MCF 10A (cell line): ENCODE measurements around the gene EHHADH. TPM values are rescaled to one million over a fixed set of nuclear protein-coding genes. Genes with fewer than 3 reads are reported as not detected.

Experiments
- BruUV-seq: library from RNA; stranded (reverse); fragments of 400-500 nt; replicated peaks from 2 replicates; lab custom pipeline; 2021; lab: Mats Ljungman, UMichigan
- CTCF ChIA-PET: fragments of 300-600 bp; sonication (Branson Sonifier 250); formaldehyde crosslinking; extraction: SDS; loops from one replicate; lab custom pipeline; 2021; ENCODE audit warnings: antibody characterized with exemption, inconsistent platforms; lab: Yijun Ruan, JAX
- POLR2A ChIA-PET: fragments of 300-600, 350-650 bp; sonication (Branson Sonifier 250); formaldehyde crosslinking; extraction: SDS; loops from one replicate; lab custom pipeline; 2020; ENCODE audit warnings: antibody characterized with exemption, inconsistent platforms; lab: Yijun Ruan, JAX
- DNase-seq: peaks from one replicate; pipeline ENCODE4 v3.0.0-alpha.2; 2018; ENCODE audit not compliant: unreplicated experiment
- H3K27ac Mint-ChIP-seq: one replicate; pipeline ENCODE4 v1.8.0; 2022; ENCODE audit warnings: mild to moderate bottlenecking, low read depth, mixed read lengths; ENCODE audit not compliant: unreplicated experiment
- H3K27me3 Mint-ChIP-seq: one replicate; pipeline ENCODE4 v1.8.0; 2022; ENCODE audit warnings: mixed read lengths; ENCODE audit not compliant: insufficient read depth, unreplicated experiment
- H3K36me3 Mint-ChIP-seq: one replicate; pipeline ENCODE4 v1.8.0; 2022; ENCODE audit warnings: mild to moderate bottlenecking, moderate library complexity, mixed read lengths; ENCODE audit not compliant: insufficient read depth, unreplicated experiment
- H3K4me1 Mint-ChIP-seq: one replicate; pipeline ENCODE4 v1.8.0; 2022; ENCODE audit warnings: mixed read lengths; ENCODE audit not compliant: insufficient read depth, unreplicated experiment
- H3K4me3 Mint-ChIP-seq: one replicate; pipeline ENCODE4 v1.8.0; 2022; ENCODE audit warnings: mild to moderate bottlenecking, moderate library complexity, mixed read lengths; ENCODE audit not compliant: unreplicated experiment
- H3K9me3 Mint-ChIP-seq: one replicate; pipeline ENCODE4 v1.8.0; 2022; ENCODE audit warnings: mixed read lengths; ENCODE audit not compliant: unreplicated experiment
- intact Hi-C: fragments of 100-400 bp; cut with micrococcal nuclease; formaldehyde crosslinking; loops from 2 replicates; pipeline ENCODE4 v1.14.1; 2022
- total RNA-seq: library from RNA; stranded (reverse); gene quantifications from 2 replicates; pipeline ENCODE4 v1.2.3, GENCODE V29; 2022
- TF ChIP-seq, protein P1 (sequence below): fragments of 200-600 bp; IDR thresholded peaks from one replicate; pipeline ENCODE4 v1.8.0; 2022; ENCODE audit warnings: antibody characterized with exemption, mild to moderate bottlenecking; ENCODE audit not compliant: unreplicated experiment

EHHADH gene
- total RNA-seq, 1 experiment from 2014 or later = 3.2 TPM

- BruUV-seq = no TSS peak
- CTCF ChIA-PET = interaction anchor here (0.8 kb wide), 1 partner anchor 8 kb away, joined by 4 read pairs; no protein-coding TSS in a partner anchor
- no peak overlapping the region for H3K27ac Mint-ChIP-seq
Measured at GRCh38 chr3:185208823-185209222, 45.0 kb downstream of the EHHADH start.

GRCh38 chr3:185207931-185208746 lies 45.7 kb downstream of the EHHADH start:
- POLR2A ChIA-PET = no interaction called here
- BruUV-seq = no TSS peak
- no peaks in the 10 kb centered on the region for H3K9me3 Mint-ChIP-seq
- no peaks in the 10 kb centered on the region for H3K27me3 Mint-ChIP-seq
- CTCF ChIA-PET = interaction anchor here (0.8 to 0.9 kb wide), 2 partner anchors 8 to 365 kb away, joined by 3 to 4 read pairs; no protein-coding TSS in a partner anchor
- H3K4me3 Mint-ChIP-seq = no peak overlapping the region
- no peak overlapping the region for H3K27ac Mint-ChIP-seq
- peak; percentile 10 for DNase-seq
- H3K4me1 Mint-ChIP-seq = peaks cover 6% of the 10 kb centered on the region
- TF ChIP-seq, protein P1, sequence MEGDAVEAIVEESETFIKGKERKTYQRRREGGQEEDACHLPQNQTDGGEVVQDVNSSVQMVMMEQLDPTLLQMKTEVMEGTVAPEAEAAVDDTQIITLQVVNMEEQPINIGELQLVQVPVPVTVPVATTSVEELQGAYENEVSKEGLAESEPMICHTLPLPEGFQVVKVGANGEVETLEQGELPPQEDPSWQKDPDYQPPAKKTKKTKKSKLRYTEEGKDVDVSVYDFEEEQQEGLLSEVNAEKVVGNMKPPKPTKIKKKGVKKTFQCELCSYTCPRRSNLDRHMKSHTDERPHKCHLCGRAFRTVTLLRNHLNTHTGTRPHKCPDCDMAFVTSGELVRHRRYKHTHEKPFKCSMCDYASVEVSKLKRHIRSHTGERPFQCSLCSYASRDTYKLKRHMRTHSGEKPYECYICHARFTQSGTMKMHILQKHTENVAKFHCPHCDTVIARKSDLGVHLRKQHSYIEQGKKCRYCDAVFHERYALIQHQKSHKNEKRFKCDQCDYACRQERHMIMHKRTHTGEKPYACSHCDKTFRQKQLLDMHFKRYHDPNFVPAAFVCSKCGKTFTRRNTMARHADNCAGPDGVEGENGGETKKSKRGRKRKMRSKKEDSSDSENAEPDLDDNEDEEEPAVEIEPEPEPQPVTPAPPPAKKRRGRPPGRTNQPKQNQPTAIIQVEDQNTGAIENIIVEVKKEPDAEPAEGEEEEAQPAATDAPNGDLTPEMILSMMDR = no peak
- peaks cover 5% of the 10 kb centered on the region for H3K36me3 Mint-ChIP-seq
- intact Hi-C loops = no loop called here

More at GRCh38 chr3:185208823-185209222, 45.0 kb downstream of the EHHADH start:
- TF ChIP-seq, protein P1 = no peak
- Mint-ChIP-seq H3K36me3 (no peaks in the 10 kb centered on the region), H3K4me1 (peaks cover 6% of the 10 kb centered on the region), H3K27me3 (no peaks in the 10 kb centered on the region), H3K4me3 (no peak overlapping the region), H3K9me3 (no peaks in the 10 kb centered on the region)
- intact Hi-C loops = no loop called here
- POLR2A ChIA-PET = no interaction called here
- DNase-seq = no peak

DNA sequence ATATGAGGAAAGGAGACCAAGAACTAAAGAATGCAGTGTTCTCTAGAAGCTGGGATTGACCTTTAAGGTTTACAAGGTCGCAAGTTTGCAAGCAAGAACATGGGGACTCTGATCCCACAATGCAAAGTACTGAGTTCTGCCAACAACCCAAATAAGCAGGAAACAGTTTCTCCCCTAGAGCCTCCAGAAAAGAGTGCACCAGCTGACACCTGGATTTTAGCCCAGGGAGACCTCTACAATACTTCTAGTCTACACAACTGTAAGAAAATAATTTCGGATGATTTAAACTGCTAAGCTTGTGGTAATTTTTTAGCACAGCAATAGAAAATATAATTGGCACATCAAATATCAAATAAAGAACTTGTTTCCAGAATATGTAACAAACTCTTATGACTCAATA lies 46.4 kb downstream of the EHHADH start:
- POLR2A ChIA-PET = no interaction called here

DNA sequence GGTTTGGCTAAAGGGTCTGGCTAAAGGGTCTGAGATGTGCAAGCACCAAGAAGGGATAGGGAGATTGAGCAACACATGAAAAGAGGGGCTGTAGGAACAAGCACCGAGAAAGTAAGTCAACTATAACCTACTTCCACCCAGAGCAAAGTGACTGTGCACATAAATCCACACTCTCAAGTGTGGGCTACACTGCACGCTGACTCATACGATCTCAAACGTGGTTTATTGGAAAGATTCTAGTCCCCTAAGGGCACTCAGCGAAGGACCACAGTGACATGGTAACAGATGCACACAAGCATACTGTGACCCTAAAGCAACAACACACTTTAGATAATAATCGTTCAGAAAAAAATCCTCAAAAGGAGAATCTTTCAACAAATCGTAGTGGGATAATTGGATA lies 48.0 kb downstream of the EHHADH start:
- H3K27ac Mint-ChIP-seq = no peak overlapping the region
- H3K4me1 Mint-ChIP-seq = peaks cover 11% of the 10 kb centered on the region
- BruUV-seq = no TSS peak
- CTCF ChIA-PET = interaction anchor here (0.5 to 0.6 kb wide), 2 partner anchors 110 to 113 kb away, joined by 3 to 4 read pairs; no protein-coding TSS in a partner anchor
- H3K9me3 Mint-ChIP-seq = peaks cover 6% of the 10 kb centered on the region
- DNase-seq = no peak
- H3K4me3 Mint-ChIP-seq = no peak overlapping the region
- TF ChIP-seq, protein P1 = no peak
- POLR2A ChIA-PET = no interaction called here
- intact Hi-C loops = no loop called here
- H3K27me3 Mint-ChIP-seq = no peaks in the 10 kb centered on the region
- H3K36me3 Mint-ChIP-seq = peaks cover 18% of the 10 kb centered on the region

More for the DNA sequence above, 46.4 kb downstream of the EHHADH start:
- Mint-ChIP-seq H3K36me3 (peaks cover 10% of the 10 kb centered on the region), H3K9me3 (no peaks in the 10 kb centered on the region), H3K4me1 (peaks cover 6% of the 10 kb centered on the region), H3K27ac (no peak overlapping the region), H3K27me3 (no peaks in the 10 kb centered on the region), H3K4me3 (no peak overlapping the region)
- intact Hi-C loops = no loop called here
- no peak for DNase-seq
- no TSS peak for BruUV-seq
- CTCF ChIA-PET = interaction anchor here (0.8 to 0.9 kb wide), 2 partner anchors 9 to 364 kb away, joined by 3 read pairs; no protein-coding TSS in a partner anchor
- TF ChIP-seq, protein P1 = no peak
